GM18511 (cell line): ENCODE results near the gene DCST1.

ENCODE experiments used
- ATAC-seq: cut with Tn5 transposase; IDR thresholded peaks from one replicate; pipeline ENCODE4 v1.9.1; 2021; ENCODE audit warnings: mild to moderate bottlenecking, moderate library complexity; ENCODE audit not compliant: unreplicated experiment

DCST1 gene

DNA sequence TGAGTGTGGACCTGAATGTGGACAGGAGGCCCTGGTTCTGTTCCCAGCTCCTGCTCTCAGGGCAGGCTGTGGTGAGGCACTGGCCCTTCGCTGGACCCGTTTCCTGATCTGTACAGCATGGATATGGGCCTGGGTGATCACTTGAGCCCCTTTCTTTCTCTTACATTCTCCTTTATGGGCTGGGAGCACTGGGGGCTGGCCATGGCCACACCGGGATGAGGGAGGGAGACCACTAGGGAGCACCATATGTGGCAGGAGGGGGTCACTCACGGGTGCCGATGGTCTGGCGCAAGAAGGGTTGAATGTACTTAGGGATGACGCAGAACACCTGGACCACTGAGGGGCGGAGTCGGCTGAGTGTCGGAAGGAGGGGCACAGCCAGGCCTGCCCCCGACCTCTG lies 2.7 kb upstream of the DCST1 start:
- no peak for ATAC-seq

DNA sequence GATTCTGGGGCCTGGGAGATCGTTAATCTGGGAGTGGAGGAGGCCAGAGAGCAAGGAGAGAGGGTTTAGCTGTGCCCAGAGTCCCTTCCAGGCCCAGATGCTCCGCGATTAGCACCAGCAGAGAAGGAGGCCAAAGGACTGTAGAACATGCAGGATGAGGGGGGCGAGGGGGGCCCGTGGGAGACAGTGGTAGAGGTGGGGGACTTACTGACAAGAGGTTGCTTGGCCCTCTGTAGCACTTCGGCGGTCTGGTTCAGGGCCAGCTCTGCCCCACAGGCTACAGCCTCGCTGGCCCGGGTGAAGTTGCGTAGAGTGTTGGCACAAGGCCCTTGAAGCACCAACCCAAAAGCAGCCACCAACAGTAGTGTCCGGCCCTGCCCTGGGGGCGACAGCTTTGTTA lies 738 bp upstream of the DCST1 start:
- no peak for ATAC-seq

DNA sequence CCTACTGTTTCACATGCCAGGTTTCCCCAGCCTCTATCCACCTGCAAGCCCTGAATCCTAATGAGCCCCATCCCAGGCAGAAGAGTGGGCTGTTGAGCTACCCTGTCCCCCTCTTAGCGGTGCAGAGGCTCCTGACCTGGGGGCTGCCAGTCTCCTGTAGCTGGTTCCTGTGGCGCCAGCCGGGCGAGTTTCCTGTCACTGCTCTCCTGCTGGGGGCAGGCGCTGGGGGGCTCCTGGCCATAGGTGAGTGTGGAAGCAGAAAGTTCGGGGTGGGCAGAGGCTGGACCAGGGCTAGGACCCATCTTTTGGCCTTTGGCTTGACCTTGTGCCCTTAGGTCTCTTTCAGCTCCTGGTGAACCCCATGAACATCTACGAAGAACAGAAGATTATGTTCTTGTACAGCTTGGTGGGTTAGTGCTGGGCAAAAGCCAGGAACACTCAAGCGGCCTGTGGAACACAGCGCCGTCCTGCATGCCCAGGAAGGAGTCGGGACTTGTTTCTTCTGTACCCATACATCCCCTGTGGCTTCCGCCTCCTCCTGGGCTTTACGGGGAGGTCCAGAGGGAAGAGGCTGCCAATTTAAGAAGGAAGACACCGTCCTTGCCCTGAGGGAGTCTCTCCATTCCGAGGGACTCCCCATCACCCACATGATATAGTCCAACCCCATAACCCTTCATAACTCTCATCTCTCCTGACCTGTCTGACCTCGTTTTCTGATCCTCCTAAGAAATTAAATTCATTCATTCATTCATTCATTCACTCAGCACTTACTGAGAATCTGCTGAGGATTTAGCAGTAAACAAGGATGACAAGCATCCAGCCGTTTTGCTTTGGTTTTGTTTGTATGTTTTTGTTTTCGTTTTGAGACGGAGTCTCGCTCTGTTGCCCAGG lies 939 bp downstream of the DCST1 start:
- no peak for ATAC-seq

GRCh38 chr1:155035936-155036335 lies 2.3 kb downstream of the DCST1 start:
- no peak for ATAC-seq

DNA sequence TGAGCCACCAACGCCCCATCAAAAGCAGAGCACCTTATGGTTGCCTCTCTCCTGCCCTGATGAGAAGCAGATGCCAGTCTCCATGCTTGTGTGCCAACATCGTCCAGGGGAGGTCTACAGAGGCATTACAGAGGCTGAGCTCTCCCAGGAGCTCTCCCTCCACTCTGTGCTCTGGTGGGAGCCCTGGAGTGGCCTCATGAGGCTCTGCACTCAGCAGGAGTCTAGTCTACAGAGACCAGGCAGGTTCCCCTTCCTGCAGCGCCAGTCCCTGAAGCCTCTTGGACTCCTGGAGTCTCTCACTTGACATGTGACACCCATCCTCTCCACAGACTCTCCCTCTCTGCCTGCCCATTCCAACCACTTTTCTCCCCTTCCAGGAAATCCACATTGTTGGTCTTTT lies 3.4 kb downstream of the DCST1 start:
- no peak for ATAC-seq

DNA sequence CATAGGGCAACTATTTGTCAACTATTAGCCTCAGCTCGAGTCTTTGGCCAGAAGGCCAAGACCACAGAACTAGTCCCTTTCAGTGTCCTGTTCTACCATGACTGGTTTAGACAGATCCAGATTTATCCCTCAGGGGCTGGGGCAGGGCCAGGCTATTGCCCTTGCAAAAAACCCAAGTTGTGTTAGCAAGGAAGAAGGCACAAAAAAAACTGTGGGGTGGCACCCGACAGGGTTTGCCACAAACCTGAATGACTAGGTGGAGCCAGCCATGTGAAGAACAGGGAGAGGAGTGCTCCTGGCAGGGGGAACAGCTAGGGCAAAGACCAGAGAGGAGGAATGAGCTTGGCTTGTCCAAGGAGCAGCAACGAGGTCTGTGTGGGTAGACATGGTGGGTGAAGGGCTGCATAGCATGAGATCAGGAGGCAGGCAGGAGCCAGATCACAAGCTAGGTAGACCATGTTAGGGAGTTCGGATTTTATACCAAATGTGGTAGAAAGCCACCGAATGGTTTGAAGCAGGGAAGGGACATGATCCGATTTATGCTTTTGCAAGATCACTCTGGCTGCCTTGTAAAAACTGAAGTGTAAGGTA lies 4.3 kb downstream of the DCST1 start:
- no peak for ATAC-seq

GRCh38 chr1:155038602-155039307 lies 5.1 kb downstream of the DCST1 start:
- ATAC-seq, result no peak

- ATAC-seq, result no peak
These were observed 5.7 kb downstream of the DCST1 start for GRCh38 chr1:155039308-155039669.

DNA sequence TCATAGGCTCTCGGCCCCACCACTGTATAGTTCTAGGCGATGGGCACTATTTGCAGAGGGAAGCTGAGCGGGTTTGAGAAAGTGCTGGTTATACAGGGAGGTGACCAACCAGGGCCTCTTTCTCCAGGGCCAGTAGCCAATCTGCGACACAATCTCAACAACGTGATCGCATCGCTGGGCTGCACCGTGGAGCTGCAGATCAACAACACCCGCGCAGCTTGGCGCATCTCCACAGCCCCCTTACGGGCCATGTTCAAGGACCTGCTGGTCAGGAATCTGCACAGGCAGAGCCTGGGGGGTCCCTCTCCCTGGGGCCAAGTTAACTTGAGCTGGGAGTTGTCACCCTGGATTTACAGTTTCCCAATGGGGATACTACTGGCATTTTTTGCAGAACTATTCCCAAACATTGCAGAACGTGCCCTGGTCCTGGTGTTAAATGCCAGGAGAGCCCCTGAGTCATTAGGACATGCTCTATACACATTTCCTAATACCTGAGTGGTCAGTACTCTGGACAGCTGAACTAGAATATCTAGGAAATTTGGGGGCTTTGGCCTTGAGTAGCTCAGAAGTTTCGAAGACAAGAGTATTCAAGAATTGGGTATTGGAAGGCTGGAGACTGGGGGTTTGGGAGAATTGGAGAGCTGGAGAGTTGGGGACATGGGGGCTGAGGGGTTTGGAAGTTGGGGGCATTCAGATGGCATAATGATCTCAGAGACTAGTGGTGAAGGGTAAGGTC lies 6.9 kb downstream of the DCST1 start:
- no peak for ATAC-seq

DNA sequence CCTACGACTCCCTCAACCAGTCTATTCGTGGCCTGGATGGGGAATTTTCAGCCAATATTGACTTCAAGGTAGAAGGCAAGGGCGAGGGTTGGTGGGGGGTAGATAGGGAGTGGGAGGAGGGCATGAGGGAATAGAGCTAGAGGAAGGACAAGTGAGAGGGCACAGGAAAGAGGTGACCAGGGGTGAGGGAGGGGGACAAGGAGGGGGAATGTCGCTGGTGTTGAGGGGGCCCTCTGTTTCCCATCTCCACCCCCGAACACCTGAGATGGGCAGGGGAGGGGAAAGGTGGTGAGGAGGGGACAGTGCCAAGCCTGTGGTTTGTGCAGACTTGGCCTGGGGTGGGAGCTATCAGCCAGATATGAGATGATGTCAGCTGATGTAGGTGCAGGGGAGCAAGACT lies 9.2 kb downstream of the DCST1 start:
- ATAC-seq, result no peak

DNA sequence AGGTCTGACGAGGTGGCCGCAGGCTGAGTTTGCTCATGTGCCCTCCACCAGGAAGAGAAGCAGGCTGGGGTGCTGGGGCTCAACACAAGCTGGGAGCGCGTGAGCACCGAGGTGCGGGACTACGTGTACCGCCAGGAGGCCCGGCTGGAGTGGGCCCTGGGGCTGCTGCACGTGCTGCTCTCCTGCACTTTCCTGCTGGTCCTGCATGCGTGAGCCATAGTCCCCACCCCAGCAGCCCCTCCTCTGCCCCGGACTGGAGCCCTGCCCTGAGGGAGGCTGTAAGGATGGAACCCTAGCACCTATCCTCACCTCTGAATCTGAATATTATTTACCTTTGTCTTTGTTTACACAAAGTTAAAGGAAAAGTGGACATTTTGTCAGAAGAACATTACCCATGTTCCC lies 9.7 kb downstream of the DCST1 start:
- no peak for ATAC-seq

- ATAC-seq, result no peak
These were observed 10.2 kb downstream of the DCST1 start for GRCh38 chr1:155043793-155044192.

DNA sequence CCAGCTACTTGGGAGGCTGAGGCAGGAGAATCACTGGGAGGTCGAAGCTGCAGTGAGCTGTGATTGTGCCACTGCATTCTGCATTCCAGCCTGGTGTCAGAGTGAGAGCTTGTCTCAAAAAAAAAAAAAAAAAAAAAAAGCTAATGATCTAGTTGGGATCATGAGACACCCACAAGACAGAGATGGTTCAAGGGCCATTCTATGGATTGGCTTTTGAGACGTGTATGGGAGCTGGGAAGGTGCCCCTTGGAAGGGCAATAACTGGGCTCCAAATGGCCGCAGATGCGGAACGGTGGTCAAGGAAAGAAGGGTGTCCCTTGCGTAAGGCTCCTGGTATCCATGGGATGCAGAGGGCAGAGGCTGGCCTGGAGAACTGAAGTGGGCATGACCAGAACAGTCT lies 10.7 kb downstream of the DCST1 start:
- ATAC-seq, result no peak

DNA sequence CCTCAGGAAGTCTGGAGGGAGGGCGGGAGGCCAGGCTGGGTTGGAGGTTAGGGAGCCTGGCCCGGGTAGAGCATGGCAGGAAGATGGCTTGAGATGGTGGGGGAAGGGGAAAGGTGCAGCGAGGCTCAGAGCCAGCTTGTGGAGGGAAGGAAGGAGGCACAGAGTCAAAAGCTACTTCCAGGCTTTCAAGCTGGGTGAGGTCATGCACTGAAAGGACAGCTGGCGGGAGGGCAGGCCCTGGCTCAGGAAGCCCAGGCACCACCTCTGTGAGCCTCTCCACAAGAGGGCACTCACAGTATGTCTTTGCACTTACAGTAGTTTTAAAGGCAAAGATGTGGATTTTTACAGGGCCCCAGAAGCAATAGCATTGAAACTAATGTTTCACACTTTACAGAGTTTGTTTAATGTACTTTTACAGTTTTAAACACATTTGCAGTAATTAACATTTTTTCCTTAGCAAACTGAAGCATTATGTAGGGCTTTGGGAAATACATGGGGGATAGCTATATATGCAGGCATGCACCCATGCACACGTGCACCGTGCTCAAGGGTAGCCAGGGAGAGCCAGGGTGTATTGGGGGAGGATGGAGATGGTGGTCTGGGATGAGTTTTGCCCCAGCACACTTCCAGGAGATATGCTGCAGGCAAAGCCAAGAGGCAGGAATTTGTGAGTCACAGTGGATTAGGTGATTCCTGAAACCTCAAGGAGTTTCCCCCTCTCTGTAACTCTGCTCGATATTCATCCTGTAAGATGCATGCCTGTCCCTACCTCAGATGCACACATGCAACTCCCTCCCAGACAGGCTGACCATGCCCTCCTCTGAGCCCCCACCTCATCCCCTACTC lies 11.4 kb downstream of the DCST1 start:
- ATAC-seq, result no peak

- no peak for ATAC-seq
These were observed 15.1 kb downstream of the DCST1 start for GRCh38 chr1:155048449-155049334.

GRCh38 chr1:155049651-155050559 lies 16.3 kb downstream of the DCST1 start:
- ATAC-seq, result no peak

GRCh38 chr1:155050560-155051341 lies 17.1 kb downstream of the DCST1 start, which contains the start of gene ADAM15:
ADAM15 (plus strand) TSS chr1:155051316; CDS start chr1:155051387, 71 bp downstream.
- ATAC-seq, result peak; percentile 76
